PC-9 (cell line): ENCODE results near the gene CLIC5. TPM values are rescaled to one million over a fixed set of nuclear protein-coding genes. Genes with fewer than 3 reads are reported as not detected.

Experiments
- BruUV-seq: library from RNA; stranded (reverse); fragments of 400-500 nt; replicated peaks from 2 replicates; lab custom pipeline; 2021; lab: Mats Ljungman, UMichigan
- CTCF ChIA-PET: fragments of 300-600 bp; sonication (Branson Sonifier 250); formaldehyde crosslinking; loops from one replicate; lab custom pipeline; 2022; ENCODE audit warnings: antibody characterized with exemption; lab: Charles Lee
- POLR2A ChIA-PET: fragments of 300-600 bp; sonication (Branson Sonifier 250); formaldehyde crosslinking; loops from one replicate; lab custom pipeline; 2022; ENCODE audit warnings: antibody characterized with exemption; ENCODE audit not compliant: unreplicated experiment; lab: Charles Lee
- DNase-seq, 2 experiments: peaks; one replicate each; pipeline versions ENCODE4 v3.0.0 to v3.0.0-alpha.2; 2015 to 2022; ENCODE audit warnings: mixed read lengths in 1 of 2
- H2AFZ ChIP-seq: fragments of 200-600 bp; sonication (generic); 2 replicates; pipeline ENCODE4 v1.8.1; 2017; ENCODE audit warnings: antibody characterized with exemption
- H3F3A ChIP-seq: fragments of 200-600 bp; sonication (generic); 2 replicates; pipeline ENCODE4 v1.8.1; 2017; ENCODE audit warnings: antibody characterized with exemption, mild to moderate bottlenecking, low read depth; ENCODE audit not compliant: insufficient read depth
- H3K27ac ChIP-seq: fragments of 200-600 bp; sonication (generic); 2 replicates; pipeline ENCODE4 v1.6.1; 2016; ENCODE audit warnings: mixed run types
- H3K27me3 ChIP-seq: fragments of 200-600 bp; sonication (generic); 2 replicates; pipeline ENCODE4 v1.6.1; 2016; ENCODE audit warnings: low read depth, mixed run types; ENCODE audit not compliant: insufficient read depth
- H3K36me3 ChIP-seq: fragments of 200-600 bp; sonication (generic); 2 replicates; pipeline ENCODE4 v1.6.1; 2016; ENCODE audit warnings: low read depth, mixed run types
- H3K4me1 ChIP-seq: fragments of 200-600 bp; sonication (generic); replicated peaks from 2 replicates; pipeline ENCODE4 v1.6.1; 2016; ENCODE audit warnings: mixed run types; ENCODE audit not compliant: insufficient read depth
- H3K4me2 ChIP-seq: fragments of 200-600 bp; sonication (generic); 2 replicates; pipeline ENCODE4 v1.6.1; 2017; ENCODE audit warnings: mixed run types
- H3K4me3 ChIP-seq: fragments of 200-600 bp; sonication (generic); 2 replicates; pipeline ENCODE4 v1.6.1; 2016; ENCODE audit warnings: mixed run types
- H3K79me2 ChIP-seq: fragments of 200-600 bp; sonication (generic); 2 replicates; pipeline ENCODE4 v1.6.1; 2017; ENCODE audit warnings: low read depth, mixed run types
- H3K9me2 ChIP-seq: fragments of 200-600 bp; sonication (generic); 2 replicates; pipeline ENCODE4 v1.8.1; 2017; ENCODE audit warnings: mild to moderate bottlenecking; ENCODE audit not compliant: insufficient read depth
- H3K9me3 ChIP-seq: fragments of 200-600 bp; sonication (generic); 2 replicates; pipeline ENCODE4 v1.8.1; 2016; ENCODE audit warnings: low read depth; ENCODE audit not compliant: insufficient read depth
- H4K20me1 ChIP-seq: fragments of 200-600 bp; sonication (generic); 2 replicates; pipeline ENCODE4 v1.8.1; 2017; ENCODE audit not compliant: insufficient read depth
- EZH2 ChIP-seq: fragments of 200-600 bp; sonication (generic); IDR thresholded peaks from 2 replicates; pipeline ENCODE4 v1.8.0; 2017; ENCODE audit warnings: antibody characterized with exemption, low read depth
- intact Hi-C: fragments of 100-400 bp; cut with micrococcal nuclease; formaldehyde crosslinking; loops from one replicate; pipeline ENCODE4 v1.10.0; 2022; ENCODE audit not compliant: unreplicated experiment
- total RNA-seq: library from RNA; stranded (reverse); gene quantifications from 2 replicates; pipeline ENCODE4 v1.2.3, GENCODE V29; 2021
- TF ChIP-seq, protein P1 (sequence below): fragments of 200-600 bp; sonication (generic); conservative IDR thresholded peaks from 2 replicates; pipeline ENCODE4 v1.6.1; 2017; ENCODE audit warnings: mixed run types, antibody characterized with exemption, mild to moderate bottlenecking, moderate library complexity

CLIC5 gene
- total RNA-seq, 1 experiment from 2014 or later: 2.0 TPM

GRCh38 chr6:45870531-45870930 lies 145.1 kb downstream of the CLIC5 start:
- CTCF ChIA-PET: no interaction called here
- POLR2A ChIA-PET: no interaction called here

GRCh38 chr6:45864651-45865050 lies 151.0 kb downstream of the CLIC5 start:
- BruUV-seq: no TSS peak
- DNase-seq: no peak
- Histone ChIP-seq H3K4me3 (no peak overlapping the region), H3K79me2 (no peaks in the 10 kb centered on the region), H3F3A (no peaks in the 10 kb centered on the region), H3K36me3 (no peaks in the 10 kb centered on the region), H3K27ac (no peak overlapping the region), H3K9me2 (no peaks in the 10 kb centered on the region), H3K4me2 (no peak overlapping the region), H3K27me3 (no peaks in the 10 kb centered on the region), H3K4me1 (no peaks in the 10 kb centered on the region), H2AFZ (no peak overlapping the region), H3K9me3 (no peaks in the 10 kb centered on the region), H4K20me1 (no peaks in the 10 kb centered on the region)
- intact Hi-C loops: no loop called here
- ChIA-PET POLR2A (no interaction called here), CTCF (no interaction called here)
- TF ChIP-seq, protein P1, sequence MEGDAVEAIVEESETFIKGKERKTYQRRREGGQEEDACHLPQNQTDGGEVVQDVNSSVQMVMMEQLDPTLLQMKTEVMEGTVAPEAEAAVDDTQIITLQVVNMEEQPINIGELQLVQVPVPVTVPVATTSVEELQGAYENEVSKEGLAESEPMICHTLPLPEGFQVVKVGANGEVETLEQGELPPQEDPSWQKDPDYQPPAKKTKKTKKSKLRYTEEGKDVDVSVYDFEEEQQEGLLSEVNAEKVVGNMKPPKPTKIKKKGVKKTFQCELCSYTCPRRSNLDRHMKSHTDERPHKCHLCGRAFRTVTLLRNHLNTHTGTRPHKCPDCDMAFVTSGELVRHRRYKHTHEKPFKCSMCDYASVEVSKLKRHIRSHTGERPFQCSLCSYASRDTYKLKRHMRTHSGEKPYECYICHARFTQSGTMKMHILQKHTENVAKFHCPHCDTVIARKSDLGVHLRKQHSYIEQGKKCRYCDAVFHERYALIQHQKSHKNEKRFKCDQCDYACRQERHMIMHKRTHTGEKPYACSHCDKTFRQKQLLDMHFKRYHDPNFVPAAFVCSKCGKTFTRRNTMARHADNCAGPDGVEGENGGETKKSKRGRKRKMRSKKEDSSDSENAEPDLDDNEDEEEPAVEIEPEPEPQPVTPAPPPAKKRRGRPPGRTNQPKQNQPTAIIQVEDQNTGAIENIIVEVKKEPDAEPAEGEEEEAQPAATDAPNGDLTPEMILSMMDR: no peak
- no peak for TF ChIP-seq EZH2

More at GRCh38 chr6:45870531-45870930, 145.1 kb downstream of the CLIC5 start:
- Histone ChIP-seq H4K20me1 (no peaks in the 10 kb centered on the region), H2AFZ (no peak overlapping the region), H3K9me3 (no peaks in the 10 kb centered on the region), H3K4me2 (no peak overlapping the region), H3K4me3 (no peak overlapping the region), H3K36me3 (no peaks in the 10 kb centered on the region), H3F3A (no peaks in the 10 kb centered on the region), H3K4me1 (no peaks in the 10 kb centered on the region), H3K27me3 (no peaks in the 10 kb centered on the region), H3K27ac (no peak overlapping the region), H3K9me2 (no peaks in the 10 kb centered on the region), H3K79me2 (no peaks in the 10 kb centered on the region)
- no TSS peak for BruUV-seq
- intact Hi-C loops: no loop called here
- TF ChIP-seq, protein P1: no peak
- no peak for TF ChIP-seq EZH2
- no peak for DNase-seq

- no peaks in the 10 kb centered on the region for H3K36me3 ChIP-seq
- no peaks in the 10 kb centered on the region for H3K27me3 ChIP-seq
- H3K4me2 ChIP-seq: no peak overlapping the region
- H3K9me3 ChIP-seq: no peaks in the 10 kb centered on the region
- H3K79me2 ChIP-seq: no peaks in the 10 kb centered on the region
- intact Hi-C loops: no loop called here
- ChIA-PET POLR2A (no interaction called here), CTCF (no interaction called here)
- no peaks in the 10 kb centered on the region for H3F3A ChIP-seq
- no peak for TF ChIP-seq EZH2
- TF ChIP-seq, protein P1: no peak
- H3K27ac ChIP-seq: no peak overlapping the region
- no peak overlapping the region for H3K4me3 ChIP-seq
- DNase-seq: no peak
- no peak overlapping the region for H2AFZ ChIP-seq
- no peaks in the 10 kb centered on the region for H3K9me2 ChIP-seq
- no peaks in the 10 kb centered on the region for H3K4me1 ChIP-seq
- no peaks in the 10 kb centered on the region for H4K20me1 ChIP-seq
- BruUV-seq: no TSS peak
These were observed 157.0 kb downstream of the CLIC5 start for GRCh38 chr6:45858691-45859090.
